Calu3 (cell line): ENCODE measurements around the gene DDX54. TPM values are rescaled to one million over a fixed set of nuclear protein-coding genes. Genes with fewer than 3 reads are reported as not detected.

Source experiments
- BruUV-seq: library from RNA; stranded (reverse); fragments of 400-500 nt; replicated peaks from 2 replicates; lab custom pipeline; 2021; lab: Mats Ljungman, UMichigan
- CTCF ChIA-PET: fragments of 300-600 bp; sonication (Branson Sonifier 250); formaldehyde crosslinking; loops from one replicate; lab custom pipeline; 2022; ENCODE audit warnings: antibody characterized with exemption; lab: Charles Lee
- DNase-seq: peaks from one replicate; pipeline ENCODE4 v3.0.0; 2022
- H3K27ac Mint-ChIP-seq: one replicate; pipeline ENCODE4 v1.8.0; 2022; ENCODE audit warnings: mixed read lengths; ENCODE audit not compliant: unreplicated experiment
- H3K27me3 Mint-ChIP-seq: one replicate; pipeline ENCODE4 v1.8.0; 2022; ENCODE audit warnings: mixed read lengths; ENCODE audit not compliant: unreplicated experiment
- H3K36me3 Mint-ChIP-seq: one replicate; pipeline ENCODE4 v1.8.0; 2022; ENCODE audit warnings: mild to moderate bottlenecking, moderate library complexity, mixed read lengths; ENCODE audit not compliant: insufficient read depth, unreplicated experiment
- H3K4me1 Mint-ChIP-seq: one replicate; pipeline ENCODE4 v1.8.0; 2022; ENCODE audit warnings: mild to moderate bottlenecking, low read depth, mixed read lengths; ENCODE audit not compliant: unreplicated experiment
- H3K4me3 Mint-ChIP-seq: one replicate; pipeline ENCODE4 v1.8.0; 2022; ENCODE audit warnings: mild to moderate bottlenecking, low read depth, moderate library complexity, mixed read lengths; ENCODE audit not compliant: unreplicated experiment
- H3K9me3 Mint-ChIP-seq: one replicate; pipeline ENCODE4 v1.8.0; 2022; ENCODE audit warnings: low read depth, mixed read lengths; ENCODE audit not compliant: unreplicated experiment
- intact Hi-C: fragments of 100-400 bp; cut with micrococcal nuclease; formaldehyde crosslinking; loops from one replicate; pipeline ENCODE4 v1.10.0; 2022; ENCODE audit not compliant: unreplicated experiment
- total RNA-seq: library from RNA; stranded (reverse); gene quantifications from 2 replicates; pipeline ENCODE4 v1.2.3, GENCODE V29; 2022
- TF ChIP-seq, protein P1 (sequence below): fragments of 200-600 bp; IDR thresholded peaks from one replicate; pipeline ENCODE4 v1.8.0; 2022; ENCODE audit warnings: antibody characterized with exemption; ENCODE audit not compliant: unreplicated experiment

The DDX54 gene
- total RNA-seq, 1 experiment from 2014 or later, result 104 TPM

DNA sequence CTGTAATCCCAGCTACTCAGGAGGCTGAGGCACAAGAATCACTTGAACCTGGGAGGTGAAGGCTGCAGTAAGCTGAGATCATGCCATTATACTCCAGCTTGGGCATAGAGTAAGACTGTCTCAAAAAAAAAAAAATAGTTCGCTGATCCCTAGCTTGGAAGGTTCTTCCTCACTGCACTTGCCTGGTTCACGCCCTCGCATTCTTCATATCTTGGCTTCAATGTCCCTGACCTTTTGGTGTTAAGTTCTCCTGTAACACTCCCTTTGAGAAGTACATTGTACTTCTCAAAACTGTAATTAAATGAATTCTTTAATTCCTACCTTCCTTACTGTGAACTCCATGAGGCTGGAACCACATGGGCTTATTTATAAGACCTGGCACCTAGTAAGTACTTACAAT is 19.5 kb upstream of the DDX54 start:
- TF ChIP-seq, protein P1, sequence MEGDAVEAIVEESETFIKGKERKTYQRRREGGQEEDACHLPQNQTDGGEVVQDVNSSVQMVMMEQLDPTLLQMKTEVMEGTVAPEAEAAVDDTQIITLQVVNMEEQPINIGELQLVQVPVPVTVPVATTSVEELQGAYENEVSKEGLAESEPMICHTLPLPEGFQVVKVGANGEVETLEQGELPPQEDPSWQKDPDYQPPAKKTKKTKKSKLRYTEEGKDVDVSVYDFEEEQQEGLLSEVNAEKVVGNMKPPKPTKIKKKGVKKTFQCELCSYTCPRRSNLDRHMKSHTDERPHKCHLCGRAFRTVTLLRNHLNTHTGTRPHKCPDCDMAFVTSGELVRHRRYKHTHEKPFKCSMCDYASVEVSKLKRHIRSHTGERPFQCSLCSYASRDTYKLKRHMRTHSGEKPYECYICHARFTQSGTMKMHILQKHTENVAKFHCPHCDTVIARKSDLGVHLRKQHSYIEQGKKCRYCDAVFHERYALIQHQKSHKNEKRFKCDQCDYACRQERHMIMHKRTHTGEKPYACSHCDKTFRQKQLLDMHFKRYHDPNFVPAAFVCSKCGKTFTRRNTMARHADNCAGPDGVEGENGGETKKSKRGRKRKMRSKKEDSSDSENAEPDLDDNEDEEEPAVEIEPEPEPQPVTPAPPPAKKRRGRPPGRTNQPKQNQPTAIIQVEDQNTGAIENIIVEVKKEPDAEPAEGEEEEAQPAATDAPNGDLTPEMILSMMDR, result no peak
- Mint-ChIP-seq H3K9me3 (no peaks in the 10 kb centered on the region), H3K27ac (no peak overlapping the region), H3K36me3 (no peaks in the 10 kb centered on the region), H3K4me1 (peaks cover 23% of the 10 kb centered on the region), H3K4me3 (no peak overlapping the region), H3K27me3 (no peaks in the 10 kb centered on the region)
- intact Hi-C loops, result no loop called here
- DNase-seq, result no peak
- CTCF ChIA-PET, result interaction anchor here (0.6 to 1.7 kb wide), 2 partner anchors 19 to 108 kb away, joined by 3 to 7 read pairs; no protein-coding TSS in a partner anchor
- no TSS peak for BruUV-seq

DNA sequence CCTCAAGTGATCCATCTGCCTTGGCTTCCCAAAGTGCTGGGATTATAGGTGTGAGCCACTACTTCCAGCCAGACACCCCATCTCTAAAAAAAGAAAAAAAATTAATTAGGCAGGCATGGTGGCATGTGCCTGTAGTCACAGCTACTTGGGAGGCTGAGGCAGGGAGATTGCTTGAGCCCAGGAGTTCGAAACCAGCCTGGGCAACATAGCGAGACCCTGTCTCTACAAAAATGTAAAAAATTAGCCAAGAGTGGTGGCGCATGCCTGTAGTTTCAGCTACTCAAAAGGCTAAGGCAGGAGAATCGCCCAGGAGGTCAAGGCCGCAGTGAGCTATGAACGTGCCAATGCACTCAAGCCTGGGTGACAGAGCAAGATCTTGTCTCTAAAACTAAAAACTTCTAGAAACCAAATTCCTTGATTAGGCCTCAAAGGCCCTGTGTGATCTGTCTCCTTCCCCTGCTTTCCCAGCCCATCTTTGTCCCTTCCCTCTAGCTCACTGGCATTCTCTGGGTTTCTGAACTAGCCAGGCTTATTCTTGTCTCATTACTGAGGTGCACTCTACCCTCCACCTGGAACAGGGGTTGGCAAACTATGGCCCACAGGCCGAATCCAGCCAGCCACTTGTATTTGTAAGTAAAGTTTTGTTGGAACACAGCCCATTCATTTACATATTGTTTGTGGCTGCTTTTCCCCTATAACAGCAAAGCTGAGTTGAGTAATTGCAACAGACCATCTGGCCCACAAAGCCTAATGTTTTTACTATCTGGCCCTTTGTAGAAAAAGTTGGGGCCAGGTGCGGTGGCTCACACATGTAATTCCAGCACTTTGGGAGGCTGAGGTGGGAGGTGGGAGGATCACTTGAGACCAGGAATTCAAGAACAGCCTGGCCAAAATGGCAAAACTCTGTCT is 18.8 kb upstream of the DDX54 start:
- no TSS peak for BruUV-seq
- Mint-ChIP-seq H3K27me3 (no peaks in the 10 kb centered on the region), H3K9me3 (no peaks in the 10 kb centered on the region), H3K36me3 (no peaks in the 10 kb centered on the region), H3K4me3 (no peak overlapping the region), H3K4me1 (peaks cover 23% of the 10 kb centered on the region), H3K27ac (peak overlapping the region; percentile 29)
- intact Hi-C loops, result no loop called here
- CTCF ChIA-PET, result interaction anchor here (0.6 to 1.7 kb wide), 2 partner anchors 19 to 108 kb away, joined by 3 to 7 read pairs; no protein-coding TSS in a partner anchor
- TF ChIP-seq, protein P1, result no peak
- no peak for DNase-seq

DNA sequence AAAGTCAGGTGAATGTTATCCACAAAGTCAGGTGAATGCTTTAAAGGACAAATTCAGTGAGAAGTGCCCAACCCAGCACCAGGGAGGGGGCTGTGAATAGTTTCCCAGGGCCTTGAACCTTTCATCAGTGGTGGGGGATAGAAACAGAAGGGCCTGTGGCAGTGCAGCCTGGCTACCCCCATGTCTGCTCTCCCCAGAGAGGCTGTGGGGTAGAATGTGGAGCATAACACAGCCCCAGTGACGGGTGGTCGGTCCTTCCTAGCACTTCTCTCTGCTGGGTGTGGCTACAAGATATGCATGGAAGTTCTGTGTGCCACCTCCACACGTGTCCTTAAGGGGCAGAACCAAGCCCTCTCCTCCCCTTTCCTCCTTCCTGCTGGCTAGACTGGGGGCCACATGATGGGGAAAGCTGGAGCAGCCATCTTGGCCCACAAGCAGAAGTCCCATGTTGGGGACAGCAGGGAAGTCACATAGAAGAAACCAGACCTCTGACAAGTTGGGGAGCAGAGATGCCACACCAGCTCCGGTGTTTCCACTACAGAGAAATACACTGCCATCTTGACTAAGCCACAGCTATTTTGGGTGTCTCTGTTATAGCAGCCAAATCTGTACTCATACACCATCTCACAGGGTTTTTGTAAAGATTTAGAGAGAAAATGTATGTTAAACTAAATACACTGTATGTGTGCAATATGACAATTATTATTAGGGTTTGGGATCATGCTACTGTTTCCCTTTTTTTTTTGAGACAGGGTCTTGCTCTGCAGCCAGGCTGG is 17.2 kb upstream of the DDX54 start:
- H3K4me1 Mint-ChIP-seq, result peaks cover 23% of the 10 kb centered on the region
- no peak for DNase-seq
- TF ChIP-seq, protein P1, result no peak
- H3K4me3 Mint-ChIP-seq, result no peak overlapping the region
- H3K9me3 Mint-ChIP-seq, result no peaks in the 10 kb centered on the region
- no peaks in the 10 kb centered on the region for H3K36me3 Mint-ChIP-seq
- no peak overlapping the region for H3K27ac Mint-ChIP-seq
- BruUV-seq, result no TSS peak
- intact Hi-C loops, result no loop called here
- no peaks in the 10 kb centered on the region for H3K27me3 Mint-ChIP-seq
- CTCF ChIA-PET, result no interaction called here
